ENCODE data around the gene GABRG3.

The GABRG3 gene

DNA sequence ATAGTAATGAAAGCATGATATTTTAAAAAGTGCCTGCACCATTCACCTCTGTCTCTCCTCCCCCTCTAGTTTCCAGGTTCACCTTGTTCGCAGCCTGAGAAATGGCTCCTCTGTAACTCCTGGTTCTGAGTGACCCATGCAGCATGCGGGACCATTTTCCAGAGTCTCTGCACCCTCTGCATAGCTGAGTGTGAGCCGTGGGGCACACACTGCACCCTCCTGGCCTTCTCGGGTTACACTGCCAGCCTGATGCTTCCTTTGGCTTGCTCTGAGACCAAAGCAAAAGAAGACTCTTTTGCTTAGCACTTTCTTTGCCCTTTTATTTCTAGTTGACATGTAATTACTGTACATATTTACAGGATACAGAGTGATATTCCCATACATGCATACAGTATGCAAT lies 287.3 kb downstream of the GABRG3 start:
- DNase-seq (ENCODE audit: extremely low read depth, low read depth) = no peak
- TF ChIP-seq, protein P1, sequence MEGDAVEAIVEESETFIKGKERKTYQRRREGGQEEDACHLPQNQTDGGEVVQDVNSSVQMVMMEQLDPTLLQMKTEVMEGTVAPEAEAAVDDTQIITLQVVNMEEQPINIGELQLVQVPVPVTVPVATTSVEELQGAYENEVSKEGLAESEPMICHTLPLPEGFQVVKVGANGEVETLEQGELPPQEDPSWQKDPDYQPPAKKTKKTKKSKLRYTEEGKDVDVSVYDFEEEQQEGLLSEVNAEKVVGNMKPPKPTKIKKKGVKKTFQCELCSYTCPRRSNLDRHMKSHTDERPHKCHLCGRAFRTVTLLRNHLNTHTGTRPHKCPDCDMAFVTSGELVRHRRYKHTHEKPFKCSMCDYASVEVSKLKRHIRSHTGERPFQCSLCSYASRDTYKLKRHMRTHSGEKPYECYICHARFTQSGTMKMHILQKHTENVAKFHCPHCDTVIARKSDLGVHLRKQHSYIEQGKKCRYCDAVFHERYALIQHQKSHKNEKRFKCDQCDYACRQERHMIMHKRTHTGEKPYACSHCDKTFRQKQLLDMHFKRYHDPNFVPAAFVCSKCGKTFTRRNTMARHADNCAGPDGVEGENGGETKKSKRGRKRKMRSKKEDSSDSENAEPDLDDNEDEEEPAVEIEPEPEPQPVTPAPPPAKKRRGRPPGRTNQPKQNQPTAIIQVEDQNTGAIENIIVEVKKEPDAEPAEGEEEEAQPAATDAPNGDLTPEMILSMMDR (IDR thresholded peaks at IDR 0.05; ENCODE audit: low read depth, low read length) = no peak

GRCh38 chr15:27260523-27260922 lies 289.5 kb downstream of the GABRG3 start:
- TF ChIP-seq, protein P1 (IDR thresholded peaks at IDR 0.05; ENCODE audit: low read depth, low read length) = no peak
- no peak for DNase-seq (ENCODE audit: extremely low read depth, low read depth)

DNA sequence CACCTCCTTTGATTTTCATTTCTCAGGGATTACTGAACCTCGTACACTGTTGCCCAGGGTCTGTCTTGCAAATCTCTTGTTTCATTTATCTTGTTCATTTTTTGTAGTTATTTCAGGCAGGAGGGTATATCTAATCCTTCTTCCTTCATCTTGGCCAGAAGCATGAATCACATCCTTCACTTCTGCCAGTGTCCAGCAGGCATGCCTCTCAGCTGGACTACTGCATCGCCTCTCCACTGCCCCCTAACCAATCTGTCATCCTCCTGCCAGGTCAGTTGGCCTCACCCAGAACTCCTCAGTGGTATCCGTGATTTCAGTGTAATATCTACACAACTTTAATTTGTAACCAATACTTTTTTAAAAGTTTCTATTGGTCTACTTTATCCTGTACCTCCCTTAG lies 297.9 kb downstream of the GABRG3 start:
- TF ChIP-seq, protein P1 (IDR thresholded peaks at IDR 0.05; ENCODE audit: low read depth, low read length) = no peak

GRCh38 chr15:27271258-27271657 lies 300.3 kb downstream of the GABRG3 start:
- DNase-seq (ENCODE audit: extremely low read depth, low read depth) = no peak
- TF ChIP-seq, protein P1 (IDR thresholded peaks at IDR 0.05; ENCODE audit: low read depth, low read length) = no peak

More for the DNA sequence above, 297.9 kb downstream of the GABRG3 start:
- DNase-seq (ENCODE audit: extremely low read depth, low read depth) = no peak

- TF ChIP-seq, protein P1 (IDR thresholded peaks at IDR 0.05; ENCODE audit: low read depth, low read length) = no peak
- no peak for DNase-seq (ENCODE audit: extremely low read depth, low read depth)
These were observed 301.4 kb downstream of the GABRG3 start for GRCh38 chr15:27272427-27272826.

GRCh38 chr15:27273506-27273905 lies 302.5 kb downstream of the GABRG3 start:
- TF ChIP-seq, protein P1 (IDR thresholded peaks at IDR 0.05; ENCODE audit: low read depth, low read length) = no peak
- DNase-seq (ENCODE audit: extremely low read depth, low read depth) = no peak

DNA sequence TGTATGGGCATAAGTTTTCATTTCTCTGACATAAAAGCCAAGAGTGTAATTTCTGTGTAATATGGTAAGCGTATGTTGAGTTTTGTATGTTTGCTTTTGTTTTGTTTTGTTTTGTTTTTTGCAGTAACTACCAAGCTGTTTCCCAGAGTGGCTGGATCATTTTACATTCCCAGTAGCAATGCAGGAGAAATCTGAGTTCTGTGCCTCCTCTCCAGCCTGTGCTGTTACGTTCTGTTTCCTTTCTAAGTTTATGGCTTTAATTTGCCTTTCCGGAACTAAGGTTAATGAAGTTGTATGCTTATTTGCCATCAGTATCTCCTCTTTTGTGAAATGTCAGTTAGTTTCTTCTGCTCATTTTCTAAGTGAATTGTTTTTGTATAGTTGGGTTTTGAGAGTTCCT lies 307.8 kb downstream of the GABRG3 start:
- no peak for DNase-seq (ENCODE audit: extremely low read depth, low read depth)
- TF ChIP-seq, protein P1 (IDR thresholded peaks at IDR 0.05; ENCODE audit: low read depth, low read length) = no peak

All from AG09319 (cell line).